Activated CD8-positive, alpha-beta memory T cell treated with anti-CD3 and anti-CD28 coated beads, Interleukin-2, amount 50 U/mL, for 24 hours (primary cell): ENCODE measurements around the gene LZTFL1.

Source experiments
- DNase-seq: peaks from one replicate; pipeline ENCODE4 v3.0.0-alpha.2; 2020; ENCODE audit errors: extremely low read depth

LZTFL1 gene, protein sequence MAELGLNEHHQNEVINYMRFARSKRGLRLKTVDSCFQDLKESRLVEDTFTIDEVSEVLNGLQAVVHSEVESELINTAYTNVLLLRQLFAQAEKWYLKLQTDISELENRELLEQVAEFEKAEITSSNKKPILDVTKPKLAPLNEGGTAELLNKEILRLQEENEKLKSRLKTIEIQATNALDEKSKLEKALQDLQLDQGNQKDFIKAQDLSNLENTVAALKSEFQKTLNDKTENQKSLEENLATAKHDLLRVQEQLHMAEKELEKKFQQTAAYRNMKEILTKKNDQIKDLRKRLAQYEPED

DNA sequence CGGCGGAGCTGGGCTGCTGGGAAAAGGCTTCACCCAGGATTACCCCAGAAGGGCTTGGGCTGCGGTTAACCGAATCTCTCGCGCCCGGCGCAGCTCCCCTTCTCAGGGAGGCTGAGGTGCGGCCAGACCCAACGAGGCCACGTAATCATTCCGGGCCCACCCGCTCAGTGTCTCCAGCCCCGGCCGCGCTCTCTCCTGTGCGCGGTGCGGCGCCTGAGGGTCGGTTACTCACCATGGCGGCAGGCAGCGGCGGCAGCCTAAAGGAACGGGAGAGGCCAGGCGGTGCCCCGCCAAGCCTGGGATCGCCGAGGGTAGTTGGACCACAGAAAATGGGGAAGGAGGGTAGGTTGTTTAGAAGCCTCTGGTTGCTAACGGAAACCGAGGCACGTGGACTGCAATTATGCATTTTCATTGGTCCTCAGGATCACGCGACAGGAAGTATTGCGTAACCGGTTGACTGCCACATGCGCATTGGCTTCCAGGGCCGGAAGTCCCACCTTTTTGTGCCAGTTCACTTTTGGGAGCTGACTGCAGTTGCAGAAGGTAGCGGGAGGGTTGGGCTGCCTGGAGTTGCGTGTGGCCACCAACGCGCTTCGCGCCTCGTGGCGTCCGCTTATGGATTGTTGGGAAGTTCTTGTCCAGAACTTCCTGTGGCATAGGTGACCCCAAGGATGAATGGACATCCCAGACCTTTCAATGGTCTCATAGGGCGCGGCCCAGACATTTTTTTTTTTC is at the start of gene LZTFL1:
TSS of gene LZTFL1 (minus strand) at position 363 of the 735 bp plus-strand sequence. CDS start at position 235, 128 bp downstream.
- DNase-seq, result peak; percentile 82

DNA sequence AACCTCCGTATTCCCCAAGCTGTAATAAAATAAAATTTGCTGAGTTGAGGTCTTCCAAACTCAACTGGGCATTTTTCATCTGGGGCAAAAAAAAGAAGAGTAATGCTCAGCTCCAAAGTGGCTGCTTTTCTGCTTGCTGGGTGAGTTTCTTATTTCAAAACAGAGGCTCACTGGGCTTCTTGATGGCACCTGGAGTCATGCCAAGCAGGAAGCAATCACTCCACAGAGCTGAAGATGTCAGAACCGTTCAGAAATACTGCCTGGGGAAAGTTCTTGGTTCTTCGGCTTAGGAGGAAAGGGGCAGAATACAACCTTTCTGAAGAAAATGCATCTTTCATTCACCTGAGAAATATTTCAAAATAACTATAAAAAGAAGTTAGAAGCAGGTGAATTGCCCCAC is 48.5 kb upstream of the LZTFL1 start:
- no peak for DNase-seq

DNA sequence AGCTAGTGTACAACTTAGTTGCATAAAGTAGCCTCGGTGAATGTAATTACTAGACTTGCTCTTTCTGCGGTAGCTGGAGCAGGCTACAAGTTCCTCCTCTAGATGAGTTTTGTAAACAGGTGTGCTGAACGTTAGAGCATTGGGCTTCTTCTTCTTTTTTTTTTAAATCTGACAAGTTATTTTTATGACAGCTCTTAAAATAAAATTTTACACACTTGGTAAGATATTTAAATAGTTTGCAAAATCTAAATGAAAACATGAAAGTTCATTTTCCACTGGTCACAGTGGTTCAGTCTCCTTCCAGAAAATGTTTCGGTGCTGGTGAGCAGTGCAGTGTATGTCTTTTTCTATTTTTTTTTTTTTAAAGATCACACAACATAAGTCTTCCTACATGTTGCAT is 47.4 kb upstream of the LZTFL1 start:
- no peak for DNase-seq

DNA sequence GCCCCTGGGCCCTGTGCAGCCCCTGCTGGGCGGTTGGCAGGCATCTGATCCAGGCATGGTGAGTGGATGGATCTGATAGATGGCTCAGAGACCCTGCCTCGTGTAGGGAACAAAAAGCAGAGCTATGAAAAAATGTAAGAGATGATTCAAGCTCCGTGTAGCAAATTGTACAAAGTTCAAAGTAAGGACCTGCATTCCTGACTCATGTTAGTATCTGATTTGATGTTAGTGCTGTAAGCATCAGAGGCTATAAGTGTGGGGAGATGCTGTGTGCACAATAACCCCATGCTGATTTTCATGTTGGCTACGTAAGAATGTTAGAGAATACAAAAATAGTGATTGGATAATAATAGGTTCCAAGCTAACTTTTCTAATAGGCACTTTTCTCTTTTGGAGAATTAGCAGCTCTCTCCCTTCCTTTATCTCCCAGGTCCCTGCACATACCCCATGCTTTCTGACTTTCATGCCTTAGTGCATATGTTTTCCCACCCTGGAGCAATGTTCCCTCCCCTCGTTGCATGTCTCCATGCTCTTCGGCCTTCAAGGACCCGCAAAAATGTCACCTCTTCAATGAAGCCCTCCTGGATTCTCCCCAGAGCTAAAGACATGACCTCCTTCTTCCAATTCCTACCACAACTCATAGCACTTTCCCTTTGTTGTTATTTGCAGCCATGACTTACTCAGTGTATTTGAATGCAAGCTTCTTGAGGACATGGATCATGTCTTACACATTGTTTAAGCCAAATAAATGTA is 46.0 kb upstream of the LZTFL1 start:
- no peak for DNase-seq

DNA sequence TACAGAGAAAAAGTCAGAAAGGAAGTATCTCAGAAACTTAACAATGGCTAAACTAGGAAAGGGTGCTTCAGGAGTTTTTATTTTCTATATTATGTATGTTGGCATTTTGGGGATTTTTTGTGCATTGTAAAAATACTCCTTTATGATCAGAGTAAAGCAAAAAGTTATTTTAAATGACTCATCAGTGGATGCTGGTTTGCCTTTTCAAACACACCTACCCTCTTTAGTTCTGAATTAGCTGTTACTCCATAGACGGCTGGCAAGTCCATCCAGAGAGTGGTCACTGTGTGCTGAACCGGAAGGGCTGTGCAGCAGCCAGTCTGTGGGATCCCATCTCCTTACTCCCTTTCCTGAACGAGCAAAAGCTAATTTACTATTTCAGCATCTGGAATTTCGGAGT is 45.4 kb upstream of the LZTFL1 start:
- no peak for DNase-seq

DNA sequence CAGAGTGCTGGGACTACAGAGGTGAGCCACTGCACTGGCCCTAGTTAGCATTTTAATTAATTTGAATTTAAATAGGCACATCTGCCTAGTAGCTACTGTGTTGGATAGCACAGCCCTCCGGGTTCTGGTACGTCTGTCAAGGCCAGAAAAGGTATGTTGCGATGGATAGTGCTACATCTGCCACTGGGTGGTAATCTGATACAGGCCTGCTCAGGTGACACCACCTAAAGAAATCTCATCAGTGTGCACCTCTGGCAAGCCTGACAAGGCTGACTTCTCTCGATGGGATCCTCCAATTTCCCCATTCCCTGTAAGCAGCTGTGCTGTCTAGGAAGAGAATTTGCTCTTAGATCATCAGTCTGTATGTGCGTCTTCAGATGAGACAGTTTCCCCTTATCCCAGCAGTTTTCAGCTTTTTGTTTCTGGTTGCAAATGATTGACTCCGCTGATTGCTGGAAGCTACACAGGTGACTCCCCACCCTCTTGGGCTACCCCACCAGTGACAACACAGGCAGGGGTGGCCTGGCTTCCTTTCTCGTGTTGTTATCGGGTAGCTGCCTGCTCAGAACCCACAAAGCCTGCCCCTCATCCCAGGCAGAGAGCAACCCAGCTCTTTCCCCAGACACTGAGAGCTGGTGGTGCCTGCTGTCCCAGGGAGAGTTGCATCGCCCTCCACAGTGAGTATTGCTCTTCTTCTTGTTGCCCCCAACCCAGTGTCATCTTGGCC is 44.2 kb upstream of the LZTFL1 start, which contains the start of gene CCR9:
TSS of gene CCR9 (plus strand) at position 565 of the 727 bp plus-strand sequence. CDS start 8,391 bp downstream, outside the sequence.
- DNase-seq, result no peak

DNA sequence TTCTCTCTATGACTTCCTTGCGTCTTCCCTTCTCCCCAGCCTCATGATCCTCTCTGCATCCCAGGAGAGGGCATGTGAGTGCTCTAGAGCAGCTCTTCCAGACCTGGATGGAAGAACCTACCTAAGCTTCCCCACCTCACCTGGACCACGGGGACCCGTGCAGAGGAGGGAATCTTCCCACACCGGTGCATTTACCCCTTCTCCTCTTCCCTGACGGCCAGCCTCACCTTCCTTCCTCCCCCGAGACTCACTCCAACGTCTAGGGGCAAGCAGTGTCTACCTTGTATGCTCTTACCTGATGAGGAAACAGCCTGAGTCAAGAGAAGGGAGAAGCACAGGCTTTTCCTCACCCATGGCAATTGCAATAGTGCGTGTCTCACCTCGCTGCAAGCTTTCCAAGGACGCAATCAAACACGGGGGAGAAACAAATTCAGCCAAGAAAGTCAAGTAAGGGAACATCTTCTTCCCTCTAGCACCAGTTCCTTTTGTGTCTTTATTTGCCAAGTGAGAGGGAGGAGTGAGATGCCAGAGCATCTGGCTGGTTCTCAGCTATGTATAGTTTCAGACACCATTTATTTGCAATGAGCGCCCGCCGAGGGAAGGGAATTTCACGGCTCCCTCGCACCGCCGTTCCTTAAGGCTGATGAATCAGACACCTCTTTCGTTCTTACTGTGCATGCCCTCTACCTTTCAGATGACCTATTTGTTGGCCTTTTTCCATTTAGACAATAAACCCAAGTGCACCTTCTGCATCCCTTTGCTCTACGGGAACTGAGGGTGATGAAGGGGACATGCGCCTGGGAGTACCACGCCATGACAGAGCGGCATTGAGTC is 42.7 kb upstream of the LZTFL1 start:
- no peak for DNase-seq

DNA sequence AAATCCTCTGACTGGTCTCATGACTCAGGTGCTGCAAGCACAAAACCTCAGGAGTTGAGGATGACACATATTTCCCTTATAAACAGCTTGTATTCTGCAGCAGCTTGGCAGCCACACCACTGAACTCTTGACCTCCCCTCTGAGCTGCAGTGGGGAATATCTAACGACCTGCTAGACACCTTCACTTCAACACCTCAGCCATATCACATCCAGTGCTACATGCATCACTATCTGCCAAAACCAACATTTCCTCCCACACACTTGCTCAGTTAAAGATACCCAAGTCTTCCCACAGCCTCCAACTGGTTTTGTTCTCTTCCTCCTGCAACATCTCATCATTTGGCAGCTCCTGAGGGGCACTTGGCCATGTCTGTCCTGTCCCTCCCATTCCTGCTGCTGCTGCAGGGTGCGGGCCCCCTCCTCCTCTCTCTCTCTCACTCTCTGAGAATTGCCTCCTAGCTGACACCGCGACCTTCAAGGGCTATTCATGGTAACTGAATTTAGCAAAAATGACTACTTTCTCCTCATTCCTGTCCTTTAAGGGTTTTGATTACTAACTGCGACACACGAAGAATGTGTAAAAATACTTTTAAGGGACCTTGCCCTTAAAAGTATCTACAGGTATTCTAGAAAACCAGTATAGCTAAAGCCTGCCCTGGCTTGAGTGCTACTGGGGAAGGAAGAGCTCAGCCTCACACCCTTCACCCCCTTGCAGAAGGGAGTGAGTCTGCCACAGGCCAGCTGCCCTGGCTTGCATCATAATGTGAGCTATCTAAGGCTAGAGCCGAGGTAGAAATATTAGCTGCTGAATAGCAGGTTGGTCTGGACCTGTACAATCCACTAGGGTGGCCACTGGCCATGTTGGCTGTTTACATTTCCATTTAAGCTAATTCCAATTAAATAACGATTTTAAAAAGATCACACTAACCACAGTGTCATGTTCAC is 39.4 kb upstream of the LZTFL1 start:
- DNase-seq, result no peak

DNA sequence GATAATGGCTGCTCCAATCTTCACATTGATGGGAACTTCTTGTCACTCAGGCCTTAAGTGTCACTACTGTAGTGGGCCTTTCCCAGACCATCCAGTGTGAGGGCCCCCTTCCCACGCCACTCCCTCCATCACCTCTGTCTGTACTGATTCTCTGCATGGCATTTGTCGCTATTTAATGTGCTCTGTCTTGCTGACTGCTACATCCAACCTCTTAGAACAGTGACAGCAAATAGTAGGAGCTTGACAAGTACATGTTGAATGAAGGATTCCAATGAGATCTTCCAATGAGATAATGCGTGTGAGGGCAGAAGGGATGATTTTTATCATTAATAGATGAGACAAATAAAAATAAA is 38.8 kb upstream of the LZTFL1 start:
- DNase-seq, result no peak

DNA sequence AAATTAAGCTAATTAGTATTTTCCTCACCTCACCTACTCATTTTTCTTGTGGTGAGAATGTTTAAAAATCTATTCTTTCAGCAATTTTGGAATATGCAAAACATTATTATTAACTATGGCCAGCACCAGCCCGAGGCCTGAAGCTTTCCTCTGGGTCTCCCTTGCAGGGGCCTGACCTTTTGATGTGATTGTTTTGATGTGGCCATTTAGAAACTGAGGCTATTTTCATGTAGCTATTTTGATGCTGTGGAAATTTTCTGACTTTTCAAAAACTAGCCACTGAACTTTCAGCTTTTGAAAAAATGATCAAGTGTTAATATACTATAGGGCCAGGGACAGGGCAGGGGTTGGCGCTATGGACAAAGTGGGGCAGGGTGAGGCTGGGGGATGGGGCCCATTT is 36.2 kb upstream of the LZTFL1 start:
- no peak for DNase-seq

DNA sequence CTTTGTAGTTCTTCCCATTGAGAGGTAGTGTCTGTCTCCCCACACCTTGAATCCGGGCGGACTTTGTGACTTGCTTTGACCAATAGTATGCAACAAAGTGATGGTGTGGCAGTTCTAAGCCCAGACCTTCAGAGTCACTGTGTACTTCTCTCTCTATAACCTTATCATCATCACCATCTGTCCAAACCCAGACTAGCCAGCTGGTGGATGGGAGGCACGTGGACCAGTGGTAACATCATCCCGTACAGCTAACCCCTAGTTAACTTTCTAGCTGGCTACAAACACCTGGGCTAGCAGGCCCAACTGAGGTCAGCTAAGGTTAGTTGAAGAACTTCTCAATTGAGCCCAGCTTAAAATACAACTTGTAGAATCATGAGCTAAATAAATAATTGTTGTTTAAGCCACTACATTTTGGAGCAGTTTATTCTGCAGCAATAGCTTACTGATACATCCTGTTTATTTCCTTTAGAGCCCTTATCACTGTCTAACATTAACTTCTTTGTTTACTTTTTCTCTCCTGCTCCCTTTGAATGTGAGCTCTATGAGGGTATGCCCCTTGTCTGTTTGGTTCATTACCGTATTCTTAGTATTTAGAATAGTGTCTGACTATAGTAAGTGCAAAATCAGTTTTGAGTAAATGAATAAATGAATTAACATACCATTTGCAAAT is 32.9 kb upstream of the LZTFL1 start:
- no peak for DNase-seq

DNA sequence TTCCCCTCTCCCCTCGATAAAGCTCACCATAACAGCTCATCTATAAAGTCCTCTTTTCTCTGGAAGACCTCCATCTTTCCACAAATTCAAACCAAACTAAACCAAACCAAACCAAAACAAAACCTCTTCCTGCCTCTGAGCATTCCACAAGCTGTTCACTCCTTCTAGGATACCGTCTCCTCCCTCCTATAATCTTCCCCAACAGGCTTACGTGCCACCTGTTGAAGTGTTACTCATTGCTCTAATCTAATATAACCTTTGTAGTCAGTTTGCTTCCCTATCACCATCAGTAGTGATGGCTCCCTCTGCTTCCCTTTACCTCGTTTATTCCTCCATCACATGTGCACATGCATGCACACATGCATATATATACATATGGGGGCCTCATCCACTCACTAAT is 31.7 kb upstream of the LZTFL1 start:
- no peak for DNase-seq

DNA sequence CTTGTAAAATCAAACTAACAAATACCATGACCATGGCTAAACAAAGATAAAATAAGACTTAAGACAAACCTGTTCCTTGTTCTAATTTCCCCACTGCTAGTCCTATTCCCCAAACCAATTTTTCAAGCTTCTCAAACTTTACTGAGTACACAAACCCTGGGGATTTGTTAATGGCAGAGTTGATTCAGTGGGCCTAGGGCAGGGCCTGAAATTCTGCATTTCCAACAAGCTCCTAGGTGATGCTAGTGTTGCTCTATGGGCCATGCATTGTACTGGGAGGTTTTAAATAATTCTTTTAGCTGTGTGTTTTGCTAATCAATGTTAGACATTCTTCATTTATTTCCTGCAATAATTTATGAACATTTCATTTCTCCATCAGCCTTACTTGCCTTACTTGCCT is 31.1 kb upstream of the LZTFL1 start:
- no peak for DNase-seq

DNA sequence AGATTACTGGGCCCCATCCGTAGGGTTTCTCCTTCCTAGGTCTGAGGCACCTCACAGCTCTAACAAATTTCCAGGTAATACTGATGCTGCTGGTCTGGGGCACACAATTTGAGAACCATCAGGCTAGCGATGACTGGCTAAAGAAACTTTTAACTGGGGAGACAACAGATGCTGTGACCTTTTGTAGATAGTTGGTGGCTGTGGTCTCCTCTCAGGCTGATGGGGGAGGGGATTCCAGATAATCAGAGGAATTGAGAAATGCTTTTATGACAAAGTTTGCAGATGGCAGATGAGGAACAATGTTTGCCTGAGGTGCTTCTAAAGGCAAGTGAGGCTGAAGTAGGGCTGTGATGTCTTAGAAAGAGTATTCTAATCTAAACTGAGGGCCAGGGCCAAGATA is 30.6 kb upstream of the LZTFL1 start:
- DNase-seq, result no peak

DNA sequence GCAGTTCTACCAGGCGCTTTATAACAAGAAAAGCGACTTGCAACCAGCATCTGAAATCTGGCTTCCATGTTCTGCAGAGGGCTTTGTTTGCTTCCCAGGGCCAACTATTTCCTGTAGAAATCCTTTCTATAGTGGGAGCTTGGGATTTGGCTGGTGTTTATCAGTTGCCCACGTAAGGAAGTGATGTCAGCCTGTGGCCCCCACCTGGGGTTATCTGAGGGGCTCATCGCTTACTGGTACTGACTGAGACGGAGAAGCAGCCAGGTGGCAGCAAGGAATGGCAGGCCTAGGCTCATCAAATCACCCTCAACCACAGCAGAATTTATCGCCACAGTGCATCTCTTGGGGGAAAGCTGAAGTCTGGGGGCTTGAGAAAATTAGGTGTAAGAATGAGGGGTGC is 29.9 kb upstream of the LZTFL1 start:
- DNase-seq, result no peak

DNA sequence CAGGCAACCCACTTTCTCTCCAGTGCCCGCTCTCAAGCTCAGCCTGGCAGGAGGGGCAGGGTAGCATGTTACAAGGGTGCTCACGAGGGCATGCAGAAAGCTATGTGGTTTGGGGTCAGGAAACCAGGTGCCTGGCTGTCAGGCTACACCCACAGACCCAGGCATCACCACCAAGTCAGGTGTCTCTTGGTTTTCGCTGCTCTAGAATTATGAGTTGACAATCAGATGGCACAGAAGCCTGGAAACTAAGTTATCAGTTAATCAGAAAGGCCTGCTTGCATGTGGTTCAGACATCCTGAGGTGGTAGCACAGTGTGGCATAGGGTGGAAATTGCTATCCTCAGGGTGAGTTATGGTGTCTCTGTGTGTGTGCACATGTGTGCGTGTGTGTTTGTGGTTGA is 28.2 kb upstream of the LZTFL1 start:
- DNase-seq, result no peak

DNA sequence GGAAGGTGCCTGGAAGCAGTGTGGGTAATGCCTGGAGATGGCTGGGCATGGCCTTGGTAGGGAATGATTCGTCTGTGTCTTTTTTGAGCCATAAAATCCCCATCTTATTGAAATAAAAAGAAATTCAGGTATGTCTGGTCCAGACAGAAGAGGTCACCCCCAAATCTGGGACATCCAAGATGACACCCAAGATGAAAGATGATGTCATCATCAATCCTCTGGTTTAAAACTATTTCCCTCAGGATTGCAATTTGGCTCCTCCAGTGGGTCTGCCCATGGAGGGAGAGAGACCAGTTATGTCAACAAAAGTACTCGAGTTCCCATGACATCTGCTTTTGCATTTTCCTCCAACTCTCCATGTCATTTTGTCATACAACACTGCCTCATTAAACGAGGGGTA is 27.7 kb upstream of the LZTFL1 start:
- no peak for DNase-seq

DNA sequence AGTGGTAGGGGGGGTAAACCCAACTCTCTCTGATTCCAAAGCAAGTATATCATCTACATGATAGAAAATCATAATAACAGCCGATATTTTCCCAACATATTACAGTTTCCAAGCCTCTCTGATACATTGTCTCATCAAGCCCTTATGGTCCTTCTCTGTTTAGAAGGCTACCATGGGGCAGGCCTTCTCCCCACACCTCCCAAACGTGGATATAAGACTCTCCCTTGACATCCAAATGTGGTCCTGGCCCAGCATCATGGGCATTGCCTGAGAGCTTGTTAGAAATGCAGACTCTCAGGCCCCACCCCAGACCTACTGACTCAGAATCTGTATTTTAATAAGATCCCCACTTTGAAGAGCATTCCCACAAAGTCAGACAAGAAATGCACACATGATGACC is 26.7 kb upstream of the LZTFL1 start:
- DNase-seq, result no peak

DNA sequence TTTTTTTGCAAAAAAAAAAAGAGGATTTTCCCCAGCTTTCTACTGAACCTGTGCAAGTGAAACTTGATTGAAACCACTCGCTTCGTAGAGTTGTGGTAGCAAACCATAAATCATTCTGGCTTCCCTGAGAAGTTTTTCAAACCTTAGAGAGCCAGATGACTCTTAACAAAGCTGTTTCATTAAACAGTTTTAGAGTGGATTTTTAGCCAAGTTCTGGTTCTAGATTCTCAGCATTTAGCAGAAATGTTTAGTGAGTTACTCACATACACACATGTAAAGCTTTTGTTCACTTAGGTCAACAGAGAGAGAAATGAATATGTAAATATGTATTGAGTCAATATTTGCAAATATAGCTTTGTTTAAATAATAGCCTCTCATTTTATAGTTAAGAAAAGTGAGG is 26.3 kb upstream of the LZTFL1 start:
- no peak for DNase-seq

DNA sequence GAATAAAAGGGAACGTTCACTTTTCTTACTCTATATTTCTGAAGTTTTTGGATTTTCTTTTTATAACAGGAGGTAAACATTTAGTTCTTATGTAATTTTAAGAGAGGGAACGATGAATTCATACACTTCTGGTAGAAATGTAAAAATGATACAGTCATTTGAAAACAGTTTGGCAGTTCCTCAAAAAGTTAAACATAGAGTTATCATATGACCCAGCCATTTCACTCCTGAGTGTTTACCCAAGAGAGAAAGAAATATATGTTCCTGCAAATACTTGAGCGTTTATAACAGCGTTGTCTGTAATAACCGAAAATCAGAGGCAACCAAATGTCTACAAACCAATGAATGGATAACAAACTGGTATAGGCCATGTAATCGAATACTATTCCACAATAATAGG is 23.6 kb upstream of the LZTFL1 start:
- DNase-seq, result no peak
